MCF 10A (cell line): ENCODE results near the gene ABCB9. TPM values are rescaled to one million over a fixed set of nuclear protein-coding genes. Genes with fewer than 3 reads are reported as not detected.

ENCODE experiments used
- BruUV-seq: library from RNA; stranded (reverse); fragments of 400-500 nt; replicated peaks from 2 replicates; lab custom pipeline; 2021; lab: Mats Ljungman, UMichigan
- CTCF ChIA-PET: fragments of 300-600 bp; sonication (Branson Sonifier 250); formaldehyde crosslinking; extraction: SDS; loops from one replicate; lab custom pipeline; 2021; ENCODE audit warnings: antibody characterized with exemption, inconsistent platforms; lab: Yijun Ruan, JAX
- POLR2A ChIA-PET: fragments of 300-600, 350-650 bp; sonication (Branson Sonifier 250); formaldehyde crosslinking; extraction: SDS; loops from one replicate; lab custom pipeline; 2020; ENCODE audit warnings: antibody characterized with exemption, inconsistent platforms; lab: Yijun Ruan, JAX
- DNase-seq: peaks from one replicate; pipeline ENCODE4 v3.0.0-alpha.2; 2018; ENCODE audit not compliant: unreplicated experiment
- H3K27ac Mint-ChIP-seq: one replicate; pipeline ENCODE4 v1.8.0; 2022; ENCODE audit warnings: mild to moderate bottlenecking, low read depth, mixed read lengths; ENCODE audit not compliant: unreplicated experiment
- H3K27me3 Mint-ChIP-seq: one replicate; pipeline ENCODE4 v1.8.0; 2022; ENCODE audit warnings: mixed read lengths; ENCODE audit not compliant: insufficient read depth, unreplicated experiment
- H3K36me3 Mint-ChIP-seq: one replicate; pipeline ENCODE4 v1.8.0; 2022; ENCODE audit warnings: mild to moderate bottlenecking, moderate library complexity, mixed read lengths; ENCODE audit not compliant: insufficient read depth, unreplicated experiment
- H3K4me1 Mint-ChIP-seq: one replicate; pipeline ENCODE4 v1.8.0; 2022; ENCODE audit warnings: mixed read lengths; ENCODE audit not compliant: insufficient read depth, unreplicated experiment
- H3K4me3 Mint-ChIP-seq: one replicate; pipeline ENCODE4 v1.8.0; 2022; ENCODE audit warnings: mild to moderate bottlenecking, moderate library complexity, mixed read lengths; ENCODE audit not compliant: unreplicated experiment
- H3K9me3 Mint-ChIP-seq: one replicate; pipeline ENCODE4 v1.8.0; 2022; ENCODE audit warnings: mixed read lengths; ENCODE audit not compliant: unreplicated experiment
- CTCF ChIP-seq: fragments of 200-600 bp; IDR thresholded peaks from one replicate; pipeline ENCODE4 v1.8.0; 2022; ENCODE audit warnings: antibody characterized with exemption, mild to moderate bottlenecking; ENCODE audit not compliant: unreplicated experiment
- intact Hi-C: fragments of 100-400 bp; cut with micrococcal nuclease; formaldehyde crosslinking; loops from 2 replicates; pipeline ENCODE4 v1.14.1; 2022
- total RNA-seq: library from RNA; stranded (reverse); gene quantifications from 2 replicates; pipeline ENCODE4 v1.2.3, GENCODE V29; 2022

Gene ABCB9
- total RNA-seq, 1 experiment from 2014 or later: 1.6 TPM

- no peak overlapping the region for H3K4me3 Mint-ChIP-seq
Measured at GRCh38 chr12:122884091-122884826, 82.0 kb downstream of the ABCB9 start.

GRCh38 chr12:122882908-122883558 lies 83.2 kb downstream of the ABCB9 start:
- no peak for TF ChIP-seq CTCF
- CTCF ChIA-PET: interaction anchor here (0.6 to 1.6 kb wide), 9 partner anchors 11 to 89 kb away, joined by 3 to 9 read pairs (median 5); partner anchors contain the start of gene VPS37B
- H3K36me3 Mint-ChIP-seq: peaks cover 12% of the 10 kb centered on the region

More at GRCh38 chr12:122884091-122884826, 82.0 kb downstream of the ABCB9 start:
- ChIA-PET CTCF (interaction anchor here (1.0 kb wide), 2 partner anchors 10 to 23 kb away, joined by 3 to 5 read pairs; no protein-coding TSS in a partner anchor), POLR2A (interaction anchor here (1.1 to 5.5 kb wide), 6 partner anchors 7 to 91 kb away, joined by 3 to 87 read pairs (median 10); partner anchors contain the start of genes OGFOD2 and VPS37B)
- TF ChIP-seq CTCF: no peak
- peaks cover 18% of the 10 kb centered on the region for H3K36me3 Mint-ChIP-seq
- H3K27me3 Mint-ChIP-seq: no peaks in the 10 kb centered on the region
- intact Hi-C loops: no loop called here
- H3K27ac Mint-ChIP-seq: no peak overlapping the region
- DNase-seq: no peak
- BruUV-seq: no TSS peak
- H3K4me1 Mint-ChIP-seq: peaks cover 34% of the 10 kb centered on the region
- no peaks in the 10 kb centered on the region for H3K9me3 Mint-ChIP-seq

GRCh38 chr12:122880668-122881067 lies 85.6 kb downstream of the ABCB9 start:
- Mint-ChIP-seq H3K4me3 (no peak overlapping the region), H3K9me3 (no peaks in the 10 kb centered on the region), H3K4me1 (peaks cover 16% of the 10 kb centered on the region), H3K27ac (peak overlapping the region; percentile 62), H3K36me3 (peaks cover 12% of the 10 kb centered on the region), H3K27me3 (no peaks in the 10 kb centered on the region)
- peak; percentile 46 for DNase-seq
- intact Hi-C loops: no loop called here
- POLR2A ChIA-PET: interaction anchor here (1.3 to 2.5 kb wide), 2 partner anchors 9 to 13 kb away, joined by 3 to 10 read pairs; no protein-coding TSS in a partner anchor
- BruUV-seq: no TSS peak
- no peak for TF ChIP-seq CTCF
- CTCF ChIA-PET: interaction anchor here (0.6 to 1.1 kb wide), 2 partner anchors 9 to 66 kb away, joined by 3 to 7 read pairs; no protein-coding TSS in a partner anchor

More at GRCh38 chr12:122882908-122883558, 83.2 kb downstream of the ABCB9 start:
- Mint-ChIP-seq H3K27me3 (no peaks in the 10 kb centered on the region), H3K27ac (no peak overlapping the region), H3K9me3 (no peaks in the 10 kb centered on the region), H3K4me1 (peaks cover 25% of the 10 kb centered on the region), H3K4me3 (no peak overlapping the region)
- intact Hi-C loops: no loop called here
- POLR2A ChIA-PET: interaction anchor here (1.1 to 2.5 kb wide), 6 partner anchors 8 to 46 kb away, joined by 3 to 11 read pairs (median 4); no protein-coding TSS in a partner anchor
- DNase-seq: no peak
- BruUV-seq: no TSS peak
